ENCODE measurements around the gene PTPA.

Gene PTPA

GRCh38 chr9:129110740-129111527 is at the start of gene PTPA, which contains the start of gene CRAT:
TSS of gene PTPA (plus strand) at chr9:129111415. CDS start at chr9:129111601, 186 bp downstream.
TSS of gene CRAT (minus strand) at chr9:129110793. CDS start at chr9:129110509, 284 bp downstream.
- peak; percentile 93 for DNase-seq

DNA sequence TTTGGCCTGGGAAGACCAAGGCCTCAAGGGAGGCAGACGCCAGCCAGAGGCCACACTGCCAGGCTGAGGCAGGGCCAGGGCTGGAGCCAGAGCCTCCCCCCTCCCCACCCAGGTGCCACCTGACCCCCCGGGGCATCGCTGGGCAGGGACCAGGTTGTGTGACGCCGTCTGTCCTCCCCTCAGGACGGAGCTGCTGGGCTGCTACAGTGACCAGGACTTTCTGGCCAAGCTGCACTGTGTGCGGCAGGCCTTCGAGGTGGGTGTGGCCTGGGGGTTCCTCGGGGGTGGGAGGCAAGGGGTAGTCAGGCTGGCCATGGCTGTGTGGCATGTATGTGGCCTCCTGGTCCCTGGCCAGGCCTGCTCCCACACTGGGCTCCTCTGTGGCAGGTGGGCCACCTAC is 48.2 kb upstream of the PTPA start:
- no peak for DNase-seq

GRCh38 chr9:129064499-129064908 is 46.7 kb upstream of the PTPA start:
- DNase-seq, result no peak

DNA sequence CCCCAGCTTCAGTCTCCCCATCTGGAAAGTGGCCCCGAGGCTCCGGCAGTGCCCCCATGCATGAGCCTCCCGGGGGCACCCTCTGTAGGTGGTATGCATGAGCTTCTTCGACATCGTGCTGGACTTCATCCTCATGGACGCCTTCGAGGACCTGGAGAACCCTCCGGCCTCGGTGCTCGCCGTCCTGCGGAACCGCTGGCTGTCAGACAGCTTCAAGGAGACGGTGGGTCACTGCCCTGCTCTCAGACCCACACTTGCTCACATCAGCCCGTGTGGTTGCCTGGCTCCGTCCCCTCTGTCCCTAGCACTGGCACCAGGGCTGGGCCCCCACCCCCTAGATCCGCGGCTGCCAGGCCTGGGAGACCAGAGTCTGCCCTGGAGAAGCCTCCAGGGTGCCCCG is 43.1 kb upstream of the PTPA start:
- no peak for DNase-seq

- peak; percentile 99 for DNase-seq
Measured at GRCh38 chr9:129068990-129069861, 42.0 kb upstream of the PTPA start.

DNA sequence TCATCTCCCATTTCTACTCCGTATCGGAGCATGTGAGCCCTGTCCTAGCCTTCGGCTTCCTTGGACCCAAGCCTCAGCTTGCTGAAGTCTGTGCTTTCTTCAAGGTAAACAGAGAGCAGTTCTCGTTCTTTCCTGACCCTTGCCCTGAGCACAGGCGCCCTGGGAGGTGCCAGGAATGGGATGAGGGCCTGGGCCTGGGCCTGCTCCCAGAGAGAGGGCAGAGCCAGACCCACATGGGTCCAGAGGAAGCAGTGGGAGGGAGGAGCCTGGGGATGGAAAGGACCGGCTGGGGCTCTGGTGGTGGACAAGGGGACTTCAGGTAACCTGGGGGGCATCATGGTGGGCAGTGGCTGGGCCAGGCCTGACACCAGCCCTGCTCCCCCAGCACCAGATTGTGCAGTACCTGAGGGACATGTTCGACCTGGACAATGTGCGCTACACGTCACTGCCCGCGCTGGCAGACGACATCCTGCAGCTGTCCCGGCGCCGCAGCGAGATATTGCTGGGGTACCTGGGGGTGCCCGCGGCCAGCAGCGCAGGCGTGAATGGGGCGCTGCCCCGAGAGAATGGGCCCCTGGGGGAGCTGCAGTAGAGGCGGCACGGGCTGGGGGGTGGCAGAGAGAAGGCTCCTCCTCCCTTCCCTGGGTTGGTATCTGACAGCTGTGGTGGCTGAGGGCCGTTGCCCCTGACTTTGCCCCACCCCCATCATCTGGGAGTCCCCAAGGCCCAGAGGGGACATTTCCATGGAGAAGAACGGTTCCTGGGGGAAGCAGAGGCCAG is 41.2 kb upstream of the PTPA start:
- peak; percentile 47 for DNase-seq

GRCh38 chr9:129070696-129071525 is 40.3 kb upstream of the PTPA start:
- peak; percentile 38 for DNase-seq

DNA sequence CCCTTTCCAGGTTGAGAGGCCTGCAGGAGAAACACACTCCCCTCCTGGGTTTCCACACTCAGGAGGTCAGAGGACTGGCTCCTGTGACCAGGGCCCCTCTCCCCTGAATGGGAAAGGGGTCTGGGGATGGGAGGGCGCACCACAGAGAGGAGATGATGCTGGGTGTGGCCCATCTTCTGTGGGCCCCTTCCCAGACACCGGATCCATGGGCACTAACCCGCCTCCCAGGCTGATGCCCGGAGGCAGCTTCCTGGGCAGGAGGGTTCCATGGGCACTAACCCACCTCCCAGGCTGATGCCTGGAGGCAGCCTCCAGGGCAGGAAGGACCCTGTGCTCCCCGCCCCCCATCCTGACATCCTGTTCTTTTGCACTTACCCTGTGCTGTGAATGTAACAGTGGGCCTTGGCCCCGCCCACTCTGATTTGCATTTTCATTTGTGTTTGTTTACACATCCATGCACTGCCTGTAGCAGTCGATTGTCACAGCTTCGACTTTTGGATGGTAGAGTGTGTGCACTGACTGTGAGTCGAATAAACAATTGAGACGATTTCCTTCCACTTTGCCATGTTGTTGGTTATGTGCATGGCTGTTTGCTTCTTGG is 39.6 kb upstream of the PTPA start:
- DNase-seq, result no peak

GRCh38 chr9:129072171-129072570 is 39.0 kb upstream of the PTPA start:
- no peak for DNase-seq

GRCh38 chr9:129073404-129073803 is 37.8 kb upstream of the PTPA start:
- no peak for DNase-seq

GRCh38 chr9:129074106-129074505 is 37.1 kb upstream of the PTPA start:
- no peak for DNase-seq

- no peak for DNase-seq
Measured at GRCh38 chr9:129075996-129076639, 35.1 kb upstream of the PTPA start.

DNA sequence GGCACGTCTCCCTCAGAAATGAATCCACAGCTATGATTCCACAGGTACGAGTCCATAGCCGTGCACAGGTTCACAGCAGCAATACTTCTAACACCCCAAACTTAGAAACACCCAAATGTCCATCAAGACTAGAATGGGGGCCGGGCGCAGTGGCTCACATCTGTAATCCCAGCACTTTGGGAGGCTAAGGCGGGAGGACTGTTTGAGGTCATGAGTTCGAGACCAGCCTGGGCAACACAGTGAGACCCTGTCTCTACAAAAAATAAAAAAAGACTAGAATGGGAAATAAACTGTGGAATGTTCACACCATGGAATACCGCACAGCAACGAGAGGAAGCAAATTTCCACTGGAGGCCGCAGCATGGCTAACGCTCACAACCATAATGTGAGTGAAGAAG is 34.6 kb upstream of the PTPA start:
- DNase-seq, result no peak

- no peak for DNase-seq
Measured at GRCh38 chr9:129077236-129077635, 34.0 kb upstream of the PTPA start.

DNA sequence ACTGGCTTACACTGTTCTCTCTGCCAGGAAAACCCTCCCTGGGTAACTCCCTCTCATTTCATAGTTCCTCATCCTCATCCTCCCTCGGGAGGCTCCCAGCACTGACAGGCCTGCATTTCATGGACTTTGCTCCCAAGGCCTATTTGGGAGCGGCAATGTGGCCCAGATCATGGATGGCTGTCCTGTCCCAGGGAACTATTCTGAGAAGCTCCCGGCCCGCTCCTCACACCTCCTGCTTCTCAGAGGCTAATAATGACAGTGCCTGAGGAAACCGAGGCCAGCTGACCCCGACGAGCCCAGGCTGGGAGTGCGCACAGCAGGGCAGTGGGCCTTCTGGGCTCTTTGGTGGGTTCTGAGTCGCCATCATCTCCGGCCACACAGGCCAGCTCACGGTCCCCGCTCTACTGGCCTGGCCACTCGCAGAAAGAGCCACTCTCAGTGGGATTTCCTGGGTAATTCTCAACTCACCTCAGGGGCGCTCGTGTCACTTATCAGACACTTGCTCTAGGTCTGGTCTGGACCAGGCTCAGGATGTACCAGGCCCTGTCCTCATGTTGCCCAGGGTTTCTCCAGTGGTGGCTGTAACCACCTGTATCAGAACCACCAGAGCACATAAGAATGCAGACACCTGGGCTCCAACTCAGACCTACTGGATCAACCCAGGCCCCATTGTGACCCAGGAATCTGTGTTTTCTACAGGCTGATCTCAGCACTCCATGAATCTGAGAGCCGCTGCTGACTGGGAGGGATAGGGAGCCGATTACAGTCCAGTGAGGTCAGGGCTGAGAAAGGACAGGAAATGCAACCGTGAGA is 32.3 kb upstream of the PTPA start:
- DNase-seq, result no peak

GRCh38 chr9:129079829-129080228 is 31.4 kb upstream of the PTPA start:
- DNase-seq, result no peak

GRCh38 chr9:129080298-129080600 is 31.0 kb upstream of the PTPA start:
- peak; percentile 34 for DNase-seq

DNA sequence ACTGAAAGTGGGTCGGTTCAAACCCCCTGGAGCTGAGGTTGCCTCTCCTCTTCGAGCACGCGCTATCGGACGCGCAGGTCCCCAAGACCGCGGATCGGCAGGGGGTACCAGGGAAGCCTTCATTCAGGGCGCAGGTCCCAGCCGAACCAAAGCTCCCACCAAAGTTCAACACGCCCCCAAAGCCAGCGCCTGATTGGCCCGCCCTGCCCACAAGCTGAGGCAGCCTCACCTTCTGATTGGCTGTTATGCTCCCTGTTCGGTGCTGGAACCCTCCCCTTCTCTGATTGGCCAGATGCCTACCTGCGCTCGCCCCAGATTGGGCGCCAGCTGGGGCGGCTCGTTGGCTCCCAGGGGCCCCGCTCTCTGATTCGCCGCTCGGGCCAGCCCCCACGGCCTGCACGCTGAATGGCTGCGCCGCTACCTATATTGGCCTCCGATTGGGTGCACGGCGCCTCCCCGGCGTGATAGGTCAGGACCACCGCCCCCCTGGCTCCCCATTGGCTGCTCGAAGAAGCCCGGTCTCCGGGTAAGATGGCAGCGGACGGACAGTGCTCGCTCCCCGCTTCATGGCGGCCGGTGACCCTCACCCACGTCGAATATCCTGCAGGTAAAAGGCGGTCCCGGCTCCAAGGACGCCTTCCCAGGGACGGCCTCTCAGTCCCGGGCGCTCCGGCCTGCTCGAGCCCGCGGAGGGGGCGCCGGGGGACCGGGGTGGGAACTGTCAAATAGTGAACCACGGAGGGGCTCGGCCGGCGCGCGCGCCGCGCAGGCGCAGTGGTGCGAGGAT is 30.4 kb upstream of the PTPA start, which contains the start of gene DOLPP1:
Gene DOLPP1, plus strand, starts transcription at position 511 of the 787 bp plus-strand sequence. Its CDS starts 21 bp downstream, at position 532.
- DNase-seq, result peak; percentile 99

DNA sequence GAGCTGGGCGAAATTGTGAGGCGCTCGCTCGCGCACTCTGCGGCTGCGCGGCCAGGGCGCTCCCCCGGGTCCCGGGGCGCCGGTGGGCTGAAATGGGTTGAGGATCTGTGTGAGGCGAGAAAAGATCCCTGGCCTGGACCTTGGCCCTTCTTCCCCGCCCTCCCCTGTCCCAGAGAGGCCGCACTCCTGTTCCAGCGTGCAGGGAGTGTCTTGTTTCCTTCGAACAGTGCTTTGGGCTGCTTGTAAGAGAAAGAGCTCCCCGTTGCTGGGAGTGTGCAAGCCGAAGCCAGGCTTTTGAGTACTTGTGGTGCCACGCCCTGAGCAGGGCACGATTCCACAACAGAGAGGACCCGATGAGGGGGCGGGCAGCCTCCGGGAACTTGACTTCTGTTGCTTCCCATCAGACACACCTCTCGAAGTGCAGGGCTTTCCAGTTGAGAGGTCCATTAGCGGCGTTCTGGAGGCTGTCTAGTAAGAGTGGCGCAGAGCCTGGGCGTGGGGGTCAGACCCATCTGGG is 29.8 kb upstream of the PTPA start:
- DNase-seq, result no peak

Data from OCI-M1 (cell line).